TTC549 (cell line): ENCODE results near the gene CASQ2.

Experiments
- FAIRE-seq: peaks from 2 replicates; lab custom pipeline; 2012; peaks lifted over from hg19 to GRCh38; lab: Jason Lieb, UNC

The CASQ2 gene

DNA sequence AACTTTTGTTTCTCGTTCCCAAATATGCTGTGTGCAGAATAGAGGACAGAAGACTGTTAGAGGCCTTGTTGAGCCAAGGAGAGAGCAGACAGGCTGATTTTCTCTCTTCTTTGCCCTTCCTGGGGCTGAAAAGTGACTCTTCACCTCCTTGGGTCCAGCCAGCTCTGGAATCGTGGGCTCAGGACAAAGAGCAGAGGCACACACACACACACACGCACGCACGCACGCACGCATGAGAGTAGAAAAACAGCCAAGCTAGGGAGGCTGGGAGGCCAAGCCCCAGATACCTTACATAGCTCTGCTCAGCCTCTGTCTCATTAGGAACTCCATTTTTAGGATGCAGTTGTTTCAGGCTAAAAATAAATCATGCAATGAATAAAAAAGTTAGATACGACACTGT is at the start of gene CASQ2:
Gene CASQ2 (minus strand): TSS at position 166 of the 400 bp plus-strand sequence. CDS start 173 bp downstream, outside the sequence.
- FAIRE-seq = no peak

DNA sequence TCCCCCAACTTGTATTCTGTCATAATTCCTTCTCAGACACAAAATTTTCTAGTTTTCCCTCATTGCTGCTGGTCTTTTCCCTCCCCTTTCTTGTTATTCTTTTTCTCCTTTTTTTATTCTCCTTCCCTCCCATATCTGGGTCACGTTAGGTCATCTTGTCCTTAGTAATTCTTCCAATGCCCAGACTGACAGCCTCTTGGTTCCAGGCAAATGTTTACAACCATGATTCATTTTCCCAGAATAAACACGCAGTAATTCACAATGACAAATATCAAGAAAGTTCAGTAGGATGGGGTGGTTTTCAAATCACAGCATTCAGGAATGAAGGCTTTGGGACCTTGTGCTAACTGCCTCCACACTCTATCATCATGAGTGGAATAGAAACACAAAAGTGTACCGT is 47.2 kb upstream of the CASQ2 start:
- FAIRE-seq = no peak

DNA sequence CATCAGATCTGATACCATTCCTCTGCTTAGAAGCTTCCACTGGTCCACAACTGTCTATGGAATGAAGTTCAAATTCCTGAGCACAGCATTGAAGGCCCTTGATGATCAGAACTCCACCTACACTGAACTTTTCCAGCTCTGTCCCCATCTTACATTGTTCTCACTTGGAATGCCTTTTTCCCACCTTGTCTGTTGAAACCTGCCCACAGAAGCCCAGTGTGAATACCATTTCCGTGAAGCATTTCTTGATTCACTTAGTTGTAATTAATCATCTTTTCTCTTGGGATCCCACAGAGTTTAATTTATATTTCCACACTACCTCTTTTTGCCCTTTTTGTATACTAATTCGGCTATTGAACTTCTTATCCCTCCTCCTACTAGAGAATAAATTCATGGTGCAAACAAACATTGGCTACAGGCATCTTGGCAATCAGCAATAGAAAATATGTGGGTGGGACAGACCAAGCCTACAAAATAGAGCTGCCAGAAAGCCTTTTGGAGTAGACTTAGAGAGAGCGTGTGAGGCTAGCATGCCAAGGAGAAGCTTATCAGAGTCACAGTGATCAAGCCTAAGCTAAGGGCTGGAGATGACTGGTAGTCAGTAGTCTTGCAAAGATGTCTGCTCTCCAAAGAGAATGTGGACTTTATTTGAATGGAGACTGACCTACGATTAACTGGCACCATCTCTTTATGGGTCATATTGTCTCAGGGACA is 46.3 kb upstream of the CASQ2 start:
- no peak for FAIRE-seq

DNA sequence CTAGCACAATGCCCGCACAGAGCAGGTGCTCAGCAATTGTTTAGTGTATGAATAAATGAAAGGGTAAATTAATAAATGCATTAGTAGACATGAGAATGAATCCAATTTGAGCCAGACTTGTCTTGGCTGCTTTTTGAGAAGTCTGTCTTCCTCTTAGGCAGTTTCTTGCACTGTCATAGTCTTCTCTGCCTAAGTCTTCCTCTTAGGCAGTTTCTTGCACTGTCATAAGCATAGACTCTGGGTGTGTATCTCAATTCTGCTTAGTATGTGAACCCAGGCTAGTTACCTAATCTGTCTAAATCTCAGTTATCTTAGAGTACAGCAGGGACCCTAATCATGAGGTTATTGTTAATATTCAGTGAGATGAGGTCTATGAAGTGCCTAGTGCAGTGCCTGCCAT is 45.2 kb upstream of the CASQ2 start:
- FAIRE-seq = no peak

DNA sequence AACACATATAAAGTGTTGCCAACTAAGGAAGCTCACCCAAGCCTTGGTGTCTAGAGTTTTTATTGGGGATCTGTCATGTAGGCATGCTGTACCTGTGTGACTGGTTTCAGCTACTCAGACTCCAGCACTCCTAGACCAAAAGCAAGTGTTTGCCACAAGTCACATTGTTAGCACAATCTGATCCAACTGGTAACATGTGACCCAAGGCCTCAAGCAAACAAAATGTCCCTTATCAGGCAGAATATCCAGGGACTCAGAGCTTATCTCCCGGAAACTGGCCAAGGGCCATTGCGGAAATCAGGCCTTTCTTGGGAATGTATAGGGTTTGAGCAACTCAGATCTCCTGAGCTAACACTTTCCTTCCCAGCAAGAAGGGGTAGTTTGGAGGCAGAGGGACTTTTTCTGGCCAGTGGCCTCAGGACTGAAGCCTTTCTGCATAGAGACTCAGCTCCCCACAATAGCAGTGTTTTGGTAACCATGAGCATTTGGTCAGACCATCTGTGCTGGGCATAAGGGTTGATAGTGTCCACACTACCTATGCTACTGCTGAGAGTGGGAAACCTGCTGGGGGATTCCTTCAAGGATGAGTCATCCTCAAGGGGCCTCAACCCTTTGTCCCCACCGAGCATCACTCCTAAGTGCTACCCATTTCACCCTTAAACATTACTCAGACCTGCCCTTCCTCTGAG is 42.8 kb upstream of the CASQ2 start:
- no peak for FAIRE-seq

DNA sequence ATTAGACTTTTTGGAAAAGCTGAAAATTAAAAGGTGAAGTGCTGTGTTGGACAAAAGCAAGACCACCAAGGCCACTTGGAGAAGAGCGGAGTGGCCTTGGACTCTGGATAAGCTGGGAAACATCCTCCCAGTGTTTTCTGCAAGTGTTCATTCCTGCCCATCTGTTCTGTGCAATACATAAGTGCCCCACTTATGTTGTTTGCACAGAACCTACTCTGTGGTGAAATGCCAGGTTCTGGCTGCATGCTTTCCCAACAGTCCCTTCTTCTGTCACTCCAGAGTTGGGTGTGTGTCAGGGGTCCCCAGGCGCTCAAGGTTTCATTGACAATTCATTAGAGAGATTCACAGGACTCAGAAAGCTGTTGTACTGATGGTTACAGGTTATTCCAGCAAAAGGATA is 42.1 kb upstream of the CASQ2 start:
- no peak for FAIRE-seq

DNA sequence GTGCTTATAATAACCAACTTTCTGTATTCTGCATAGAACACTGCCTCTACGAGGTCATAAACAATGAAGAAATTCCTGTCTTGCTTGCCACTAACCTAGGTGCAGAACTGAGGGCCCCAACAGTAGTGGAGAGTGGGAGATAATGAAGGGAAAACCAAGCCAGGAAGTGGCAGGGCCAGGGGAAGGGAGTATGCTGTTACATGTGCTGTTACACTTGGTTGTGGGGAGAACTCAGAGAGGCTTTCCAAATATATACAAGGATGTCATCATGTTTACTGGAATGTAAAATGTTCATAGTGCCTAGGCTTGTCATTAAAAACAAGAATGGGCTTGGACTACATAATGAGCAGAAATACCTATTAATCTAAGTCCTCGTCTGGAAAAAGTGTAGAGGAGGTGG is 41.3 kb upstream of the CASQ2 start:
- FAIRE-seq = no peak

DNA sequence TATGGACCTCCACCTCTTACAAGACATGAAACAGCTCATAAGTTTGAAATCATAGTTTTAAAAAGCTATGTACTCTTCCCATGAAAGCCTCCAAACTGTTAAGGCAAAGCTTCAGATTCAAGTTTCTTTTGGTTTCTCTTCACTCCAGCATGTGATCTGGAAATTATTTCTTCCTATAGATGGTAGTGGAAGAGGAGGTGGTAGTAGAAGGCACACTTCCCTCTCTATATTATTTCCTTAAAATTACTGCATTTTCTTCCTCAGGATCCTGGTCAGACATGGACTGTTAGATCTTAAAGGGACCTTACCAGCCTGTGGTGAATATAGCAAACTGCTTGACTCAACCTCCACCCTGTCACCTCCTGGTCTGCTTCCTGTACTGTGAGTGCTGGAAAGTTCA is 40.6 kb upstream of the CASQ2 start:
- FAIRE-seq = no peak

DNA sequence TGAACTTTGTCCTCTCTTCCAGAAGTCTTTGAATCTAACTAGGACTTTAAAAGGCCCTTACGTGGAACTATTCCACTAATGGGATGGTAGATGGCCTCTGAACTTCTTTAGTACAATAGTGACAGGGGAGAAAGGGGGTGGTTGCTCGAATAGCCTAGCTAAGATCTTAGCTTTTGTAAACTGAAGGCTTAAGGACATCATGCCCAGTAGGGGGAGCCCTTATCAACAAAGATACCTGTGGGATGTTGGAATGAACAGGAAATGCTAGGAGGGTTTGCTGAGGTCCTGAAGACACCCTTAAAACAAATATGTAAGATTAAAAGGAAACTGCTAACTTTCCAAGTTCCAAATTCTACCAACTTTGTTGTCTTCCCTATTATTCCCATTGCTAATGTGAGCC is 39.2 kb upstream of the CASQ2 start:
- no peak for FAIRE-seq

DNA sequence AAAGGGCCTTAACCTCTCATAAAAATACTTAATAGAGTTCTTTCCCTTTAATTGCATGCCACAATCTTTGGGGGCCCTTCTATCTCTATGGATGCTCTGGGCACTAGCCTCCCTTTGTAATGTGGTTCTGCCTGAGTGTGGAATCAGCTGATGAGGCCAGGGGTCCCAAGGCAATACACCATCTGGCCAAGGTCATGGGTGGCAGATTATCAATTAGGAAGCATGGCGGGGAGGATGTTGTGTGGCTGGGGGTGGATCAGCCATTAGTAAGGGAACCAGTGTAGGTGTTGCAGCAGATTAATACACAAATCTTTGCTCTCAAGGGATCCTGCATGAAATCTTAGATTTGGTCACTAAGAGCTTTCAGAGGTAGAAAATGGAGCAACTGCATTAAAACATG is 37.1 kb upstream of the CASQ2 start:
- no peak for FAIRE-seq

DNA sequence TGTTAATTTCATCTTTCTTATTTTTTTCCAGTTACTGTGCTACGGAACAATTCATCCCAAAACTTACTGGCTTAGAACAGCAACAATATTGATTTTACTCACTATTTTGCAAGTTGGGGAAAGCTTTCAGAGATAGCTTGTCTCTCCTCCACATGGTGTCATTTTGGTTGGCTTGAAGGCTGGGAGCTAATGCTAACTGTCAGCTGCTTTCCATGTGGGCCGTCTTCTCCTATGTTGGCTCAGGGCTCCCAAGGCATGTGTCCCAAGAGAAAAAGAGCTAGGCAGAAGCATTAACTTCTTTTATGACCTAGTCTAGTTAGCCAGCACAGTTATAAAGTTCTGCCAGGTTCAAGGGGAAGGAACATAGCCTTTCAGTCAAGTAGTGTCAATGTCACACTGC is 33.9 kb upstream of the CASQ2 start:
- FAIRE-seq = no peak

DNA sequence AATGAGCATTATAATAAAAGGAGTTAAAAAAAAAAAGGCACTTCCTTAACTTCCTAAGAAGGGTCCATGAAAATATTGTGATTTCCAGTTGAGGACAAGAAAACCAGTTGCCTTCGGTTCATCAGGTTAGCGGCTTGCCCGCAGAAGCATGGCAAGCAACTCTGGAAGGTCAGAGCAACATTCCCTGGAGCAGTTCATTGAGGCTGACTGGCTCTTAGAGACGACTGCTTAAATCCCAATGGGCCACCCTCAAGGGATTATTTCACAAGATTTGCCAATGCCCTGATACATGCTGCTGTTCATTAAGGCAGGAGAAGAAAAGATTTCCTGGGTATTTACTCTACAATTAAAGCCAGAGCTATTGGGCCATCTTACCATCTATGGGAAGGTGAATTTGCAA is 29.0 kb upstream of the CASQ2 start:
- FAIRE-seq = no peak

DNA sequence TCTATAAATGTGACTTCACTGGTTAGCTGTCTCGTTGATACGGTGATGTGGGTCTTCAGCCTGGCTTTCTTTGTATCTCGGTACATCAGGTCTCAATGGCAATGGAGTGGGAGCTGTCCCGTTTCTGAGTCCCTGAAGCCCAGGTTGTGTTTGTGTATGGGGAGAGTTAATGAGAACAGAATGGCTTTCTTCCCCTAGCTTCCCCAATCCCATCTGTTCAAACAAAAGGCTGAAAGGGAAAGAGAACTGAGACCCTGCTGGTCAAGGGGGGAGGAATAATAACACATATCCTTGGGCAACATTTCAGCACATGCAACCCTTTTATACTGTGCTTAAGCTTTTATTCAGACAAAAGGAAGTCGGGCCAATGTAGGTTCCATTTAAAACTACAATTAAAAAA is 28.4 kb upstream of the CASQ2 start:
- FAIRE-seq = no peak

DNA sequence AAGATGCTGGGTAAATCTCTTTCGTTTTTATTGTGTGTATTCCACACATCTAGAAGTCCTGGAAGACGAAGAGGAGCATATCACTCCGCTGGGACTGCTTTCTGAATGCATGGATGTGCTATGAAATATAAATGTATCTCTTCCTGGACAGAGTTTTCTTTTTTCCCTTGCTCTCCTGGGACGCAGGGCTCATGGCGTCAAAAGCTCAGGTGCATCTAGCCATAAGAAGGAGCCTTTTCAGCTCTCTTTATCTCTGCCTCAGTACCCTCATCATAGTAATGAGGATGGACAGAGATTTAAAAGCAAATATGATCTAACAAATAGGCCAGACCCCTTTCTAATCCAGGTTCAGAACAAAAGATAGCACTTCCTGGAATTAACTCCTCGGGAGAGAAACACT is 27.5 kb upstream of the CASQ2 start:
- FAIRE-seq = no peak

DNA sequence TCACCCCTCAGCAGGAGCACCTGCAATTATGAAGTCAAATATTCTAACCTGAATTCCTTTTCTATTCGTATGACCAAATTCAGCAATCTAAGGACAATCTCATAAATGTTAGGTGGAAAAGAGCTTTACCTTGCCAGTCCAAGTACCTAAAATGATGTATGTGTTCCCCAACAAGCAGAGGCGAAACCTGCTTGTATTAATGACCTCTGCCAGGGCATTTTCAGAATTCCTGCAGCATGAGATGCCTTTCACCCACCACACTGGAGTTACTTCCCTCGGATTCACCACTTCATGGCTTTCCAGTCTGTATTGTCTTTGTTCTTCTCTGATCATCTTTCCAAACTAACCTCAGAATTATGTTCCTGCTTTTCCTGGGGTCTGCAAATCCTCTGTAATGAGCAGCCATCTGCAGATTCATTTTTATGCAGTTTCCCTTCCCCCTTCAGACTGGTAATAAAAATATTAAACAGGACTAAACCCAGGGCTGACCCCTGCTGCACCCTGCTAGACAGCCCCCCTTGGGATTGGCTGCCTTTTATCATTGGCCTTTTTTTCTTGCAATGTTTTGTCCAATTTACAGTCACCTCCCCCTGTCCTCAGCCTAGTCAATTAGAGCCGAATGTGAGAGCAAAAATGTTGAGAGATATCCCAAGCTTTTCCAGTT is 26.6 kb upstream of the CASQ2 start:
- FAIRE-seq = no peak

DNA sequence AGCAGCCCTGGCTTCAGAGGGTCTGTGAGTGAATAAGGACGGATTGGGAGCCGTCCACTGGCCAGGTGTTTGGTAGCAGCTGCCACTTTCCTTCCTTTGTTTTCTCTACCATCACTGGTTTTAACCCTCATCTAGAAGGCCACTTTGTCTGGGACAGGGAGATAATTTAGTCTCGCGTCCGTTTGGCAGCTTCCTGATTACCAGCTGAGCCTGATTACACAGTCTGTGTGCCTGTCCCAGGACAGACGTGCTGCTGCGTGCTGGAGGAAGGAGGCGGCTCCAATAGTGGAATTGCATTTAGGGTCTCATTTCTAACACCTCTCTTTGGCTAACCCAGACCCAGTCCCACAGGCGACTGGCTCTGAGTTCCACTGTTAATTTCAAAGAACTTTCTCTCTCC is 24.6 kb upstream of the CASQ2 start:
- no peak for FAIRE-seq

DNA sequence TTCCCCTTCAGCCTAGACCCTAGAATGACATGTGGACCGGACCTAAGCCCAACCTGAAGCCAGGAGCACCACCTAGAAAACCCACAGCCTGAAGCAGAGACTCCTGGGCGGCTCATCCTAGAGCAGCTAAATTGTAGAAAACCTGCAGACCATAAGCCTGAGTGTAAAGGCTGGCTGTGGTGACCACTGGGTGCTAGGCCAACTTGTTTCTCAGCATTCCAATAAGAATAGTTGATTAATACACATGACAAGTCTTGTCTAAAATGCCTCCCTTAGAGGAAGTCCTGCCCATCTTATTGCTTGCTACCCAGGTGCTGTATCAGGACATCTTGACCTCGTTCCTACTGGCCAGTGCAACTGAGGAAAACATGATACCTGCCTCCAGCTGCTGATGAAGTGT is 23.3 kb upstream of the CASQ2 start:
- FAIRE-seq = no peak

DNA sequence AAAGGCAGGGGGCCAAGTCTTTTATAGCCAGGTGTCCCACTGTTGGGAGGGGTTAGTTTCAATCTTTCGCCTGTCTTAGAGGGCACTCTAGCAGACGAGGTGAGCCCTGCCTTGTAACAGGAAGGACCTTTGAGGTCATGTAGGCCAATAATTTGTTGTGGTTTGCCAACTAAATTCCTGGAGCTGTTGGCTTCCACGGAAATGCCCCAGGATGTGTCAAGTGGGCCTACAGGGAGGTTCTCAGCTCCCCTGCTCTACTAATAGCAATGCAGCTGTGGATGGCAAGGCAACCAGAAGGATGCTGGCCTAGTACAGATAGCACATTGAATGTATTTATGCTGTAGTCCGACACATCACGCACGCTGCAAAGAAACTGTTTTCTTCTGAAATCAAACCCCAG is 22.3 kb upstream of the CASQ2 start:
- no peak for FAIRE-seq

DNA sequence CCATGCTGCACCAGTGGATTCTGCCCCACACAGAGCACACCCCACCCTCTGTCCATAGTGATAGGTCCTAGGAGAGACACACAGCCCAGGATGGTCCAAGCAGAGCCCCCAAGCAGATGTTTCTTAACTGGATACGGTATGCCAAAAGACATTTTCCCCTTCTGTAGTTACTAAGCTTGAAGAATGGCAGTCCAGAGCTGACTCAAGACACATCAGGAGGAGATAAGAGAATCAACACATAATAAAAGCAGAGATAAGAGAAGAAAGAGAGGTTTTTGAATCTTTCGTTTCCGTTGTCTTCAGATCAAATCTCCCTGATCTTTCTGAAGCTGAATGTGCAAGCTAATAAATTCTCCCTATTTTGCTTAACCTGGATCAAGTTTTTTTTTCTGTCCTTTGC is 21.8 kb upstream of the CASQ2 start:
- FAIRE-seq = no peak

DNA sequence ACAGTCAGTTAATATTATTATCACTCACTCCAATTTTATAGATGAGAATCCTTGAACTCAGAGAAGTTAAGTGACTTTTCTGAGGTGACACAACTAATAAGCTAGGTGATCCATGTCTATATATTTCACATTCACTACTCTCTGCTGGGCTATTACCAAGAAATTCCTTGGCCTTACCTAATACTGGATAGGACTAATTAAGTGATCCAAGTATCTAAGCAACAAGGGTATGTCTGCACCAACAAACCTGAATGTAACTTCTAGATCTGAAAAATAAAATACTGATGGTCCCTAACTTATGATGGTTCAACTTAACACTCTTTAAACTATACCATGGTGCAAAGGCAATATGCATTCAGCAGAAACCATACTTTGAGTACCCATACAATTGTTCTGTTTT is 14.8 kb upstream of the CASQ2 start:
- no peak for FAIRE-seq

DNA sequence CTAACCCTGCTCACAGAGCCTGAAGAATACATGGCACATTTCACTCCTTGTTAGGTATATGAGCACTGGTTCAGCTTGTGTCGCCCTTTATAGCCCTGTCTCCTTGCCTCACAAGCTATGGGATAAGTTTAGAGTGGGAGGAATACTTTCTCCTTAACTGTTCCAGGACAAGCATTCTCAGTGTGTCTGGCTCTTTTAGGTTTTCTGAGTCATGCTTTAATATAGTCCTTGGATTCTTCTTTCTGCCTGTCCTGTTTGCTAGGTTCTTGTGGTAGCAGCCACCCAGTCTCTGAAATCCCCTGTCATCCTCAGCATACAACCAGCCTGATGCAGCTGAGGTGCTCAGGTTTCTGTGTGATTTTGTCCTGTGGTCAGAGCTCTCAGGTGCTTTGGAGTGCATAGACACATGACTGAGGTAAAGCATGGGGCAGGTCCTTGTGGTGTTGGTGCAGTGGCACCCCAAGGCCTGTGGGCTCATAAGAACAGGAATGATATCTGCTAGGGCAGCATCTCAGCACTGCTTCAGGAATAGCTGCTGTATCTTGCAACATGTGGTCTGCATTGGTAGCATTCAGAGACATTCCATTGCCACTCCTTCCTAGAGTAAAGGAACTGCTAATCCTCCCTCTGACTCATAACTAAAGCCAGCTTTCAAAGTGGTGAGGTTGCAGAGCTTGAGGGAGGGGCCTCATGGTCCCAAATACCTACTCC is 14.2 kb upstream of the CASQ2 start:
- FAIRE-seq = no peak

DNA sequence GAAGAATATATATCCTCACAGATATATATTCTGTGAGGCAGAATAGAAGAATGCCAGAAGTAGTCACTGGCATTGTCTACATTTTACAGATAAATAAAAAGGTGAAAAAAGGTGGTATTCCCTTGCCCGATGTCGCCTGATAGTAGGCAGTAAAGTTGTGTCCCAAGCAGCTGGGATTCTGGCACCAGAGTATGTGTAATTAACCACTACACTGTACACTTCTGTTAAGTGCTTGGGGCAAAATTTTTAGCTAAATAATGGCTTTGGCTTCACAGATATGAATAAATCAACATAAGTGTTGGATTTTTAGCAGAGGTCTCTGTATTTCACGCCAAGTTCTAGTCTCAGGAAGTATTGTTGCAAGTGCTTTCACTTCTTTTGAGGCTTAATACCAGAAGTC is 13.3 kb upstream of the CASQ2 start:
- FAIRE-seq = no peak

DNA sequence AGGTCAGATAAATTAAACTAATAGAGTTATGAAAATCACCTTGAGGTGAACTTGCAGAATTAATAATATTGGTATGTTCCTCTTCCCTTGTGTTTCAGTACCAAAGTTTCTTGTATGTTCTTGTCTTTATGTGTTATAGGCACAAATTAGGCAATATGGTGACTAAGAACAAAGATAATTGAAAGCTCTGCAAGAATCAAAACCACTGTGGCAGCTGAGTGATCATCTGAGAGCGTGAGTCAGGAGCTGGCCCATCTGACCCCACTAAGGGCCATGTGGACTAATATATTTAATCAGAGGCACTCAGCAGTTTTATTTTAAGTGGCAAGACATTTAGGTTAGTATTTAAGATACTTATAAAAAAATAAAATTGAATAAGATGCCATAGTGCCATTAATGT is 12.8 kb upstream of the CASQ2 start:
- FAIRE-seq = no peak
